Measurements from ENCODE around the gene SLC35G2. TPM values are rescaled to one million over a fixed set of nuclear protein-coding genes. Genes with fewer than 3 reads are reported as not detected.
A peak's percentile ranks its signal among the peaks of the same experiment; 100 is the strongest.
"Not testable (repeated sequence)": the region's sequence is repeated elsewhere in the genome, so short reads cannot be mapped to it uniquely, and the experiment has no call there.

SLC35G2 gene
- total and polyA plus RNA-seq, 4 donors: 13.8 to 36.4 (median 24.4) TPM

DNA sequence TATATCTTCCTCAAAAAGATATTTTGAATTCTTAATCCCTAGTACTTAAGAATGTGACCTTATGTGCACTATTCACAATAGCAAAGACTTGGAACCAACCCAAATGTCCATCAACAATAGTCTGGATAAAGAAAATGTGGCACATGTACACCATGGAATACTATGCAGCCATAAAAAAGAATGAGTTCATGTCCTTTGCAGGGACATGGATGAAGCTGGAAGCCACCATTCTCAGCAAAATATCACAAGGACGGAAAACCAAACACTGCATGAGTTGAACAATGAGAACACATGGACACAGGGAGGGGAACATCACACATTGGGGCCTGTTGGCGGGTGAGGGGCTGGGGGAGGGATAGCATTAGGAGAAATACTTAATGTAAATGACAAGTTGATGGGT, 60.6 kb downstream of the SLC35G2 start:
- not testable (repeated sequence) for H3K9me3 ChIP-seq (ENCODE audit: control insufficient read depth, insufficient read depth, low read length); H3K4me1 ChIP-seq (ENCODE audit: control insufficient read depth, insufficient read depth, low read length); H3K36me3 ChIP-seq (ENCODE audit: control insufficient read depth, insufficient read depth, low read length); H3K27me3 ChIP-seq (ENCODE audit: control insufficient read depth, insufficient read depth, low read length); H3K27ac ChIP-seq (ENCODE audit: low read depth, low read length); H3K4me3 ChIP-seq (ENCODE audit: low read depth, low read length); DNase-seq (ENCODE audit: low read depth in 4 of 6, low spot score in 6 of 6)
- no CpG with 5 or more reads among the region's 2 CpGs for WGBS (ENCODE audit: insufficient coverage)

GRCh38 chr3:136882571-136882970, 63.6 kb downstream of the SLC35G2 start:
- H3K4me1 ChIP-seq (ENCODE audit: control insufficient read depth, insufficient read depth, low read length): no peaks in the 10 kb centered on the region
- H3K9me3 ChIP-seq (ENCODE audit: control insufficient read depth, insufficient read depth, low read length): peaks cover 5% of the 10 kb centered on the region
- H3K27ac ChIP-seq (ENCODE audit: low read depth, low read length): no peak overlapping the region
- no peaks in the 10 kb centered on the region for H3K36me3 ChIP-seq (ENCODE audit: control insufficient read depth, insufficient read depth, low read length)
- no peak overlapping the region for H3K4me3 ChIP-seq (ENCODE audit: low read depth, low read length)
- H3K27me3 ChIP-seq (ENCODE audit: control insufficient read depth, insufficient read depth, low read length): no peaks in the 10 kb centered on the region
- no CpG with 5 or more reads among the region's 1 CpG for WGBS (ENCODE audit: insufficient coverage)
- DNase-seq (ENCODE audit: low read depth in 4 of 6, low spot score in 6 of 6): no peak

DNA sequence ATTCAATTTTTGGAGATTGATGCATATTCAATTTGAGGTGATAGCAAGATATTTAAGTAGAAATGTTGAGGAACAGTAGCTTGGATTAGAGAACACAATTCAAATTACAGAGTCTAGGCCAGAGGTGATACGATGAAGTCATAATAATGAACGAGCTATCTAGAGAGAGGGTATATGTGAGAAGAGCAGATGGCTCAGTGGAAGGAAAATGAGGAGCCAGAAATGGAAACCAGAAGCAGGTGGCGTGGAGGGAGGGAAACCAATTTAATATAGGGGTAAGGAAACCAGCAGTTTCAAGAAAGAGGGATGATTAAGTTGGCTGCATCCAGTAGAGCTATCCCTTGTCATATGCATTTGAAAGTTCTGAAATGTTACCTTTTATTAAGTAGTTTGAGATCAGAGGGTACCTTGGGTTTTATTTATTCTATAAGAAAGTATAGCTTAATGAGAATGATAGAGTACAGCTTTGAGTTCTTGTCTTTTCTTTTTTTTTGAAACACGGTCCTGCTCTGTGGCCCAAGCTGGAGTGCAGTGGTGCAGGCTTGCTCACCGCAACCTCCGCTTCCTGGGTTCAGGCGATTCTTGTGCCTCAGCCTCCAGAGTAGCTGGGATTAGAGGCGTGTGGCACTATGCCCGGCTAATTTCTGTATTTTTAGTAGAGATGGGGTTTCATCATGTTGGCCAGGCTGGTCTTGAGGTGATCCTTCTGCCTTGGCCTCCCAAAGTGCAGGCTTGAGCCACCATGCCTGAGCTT, 65.2 kb downstream of the SLC35G2 start:
- Histone ChIP-seq H3K4me3 (ENCODE audit: low read depth, low read length) (no peak overlapping the region), H3K27me3 (ENCODE audit: control insufficient read depth, insufficient read depth, low read length) (no peaks in the 10 kb centered on the region), H3K4me1 (ENCODE audit: control insufficient read depth, insufficient read depth, low read length) (no peaks in the 10 kb centered on the region), H3K36me3 (ENCODE audit: control insufficient read depth, insufficient read depth, low read length) (no peaks in the 10 kb centered on the region), H3K27ac (ENCODE audit: low read depth, low read length) (no peak overlapping the region), H3K9me3 (ENCODE audit: control insufficient read depth, insufficient read depth, low read length) (peaks cover 1% of the 10 kb centered on the region)
- WGBS (ENCODE audit: insufficient coverage): 91% methylated on average over 8 of the region's 9 CpGs
- DNase-seq (ENCODE audit: low read depth in 4 of 6, low spot score in 6 of 6): peak in 1 of 6 donors; percentile 9

DNA sequence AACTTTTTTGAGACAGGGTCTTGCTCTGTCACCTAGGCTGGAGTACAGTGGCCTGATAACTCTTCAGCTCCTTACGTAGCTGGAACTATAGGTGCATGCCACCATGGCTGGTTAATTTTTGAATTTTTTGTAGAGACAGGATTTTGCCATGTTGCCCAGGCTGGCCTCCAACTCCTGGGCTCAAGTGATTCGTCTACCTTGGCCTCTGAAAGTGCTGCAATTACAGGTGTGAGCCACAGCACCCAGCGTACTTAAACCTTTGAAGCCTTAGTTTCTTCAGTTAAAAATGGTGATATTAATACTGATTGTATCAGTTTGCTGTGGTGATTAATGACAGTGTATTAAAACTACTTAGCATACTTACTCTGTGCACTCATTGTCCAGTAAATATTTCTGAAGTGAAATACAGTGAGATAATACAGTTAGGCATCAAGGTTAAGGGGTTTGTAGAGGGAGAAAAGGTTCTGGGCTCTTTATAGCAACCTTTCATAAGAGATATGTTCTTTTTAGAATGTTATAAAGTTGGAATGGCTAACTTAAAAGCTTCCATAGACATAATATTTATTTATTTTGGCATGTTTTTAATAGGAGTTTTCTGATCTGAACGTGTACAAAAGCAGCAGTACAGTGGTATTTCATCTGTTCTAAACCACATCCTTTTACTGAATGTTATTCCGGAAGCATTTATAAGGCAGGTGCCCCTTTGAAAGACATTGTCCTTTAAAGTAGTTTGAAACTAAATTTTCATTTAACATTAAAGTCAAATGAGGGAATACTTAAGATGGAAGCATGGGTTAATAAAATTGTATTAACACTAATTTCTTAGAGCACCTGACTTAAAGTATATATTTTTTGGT, 66.7 kb downstream of the SLC35G2 start:
- no peak for DNase-seq (ENCODE audit: low read depth in 4 of 6, low spot score in 6 of 6)
- Histone ChIP-seq H3K27ac (ENCODE audit: low read depth, low read length) (no peak overlapping the region), H3K36me3 (ENCODE audit: control insufficient read depth, insufficient read depth, low read length) (peaks cover 4% of the 10 kb centered on the region), H3K27me3 (ENCODE audit: control insufficient read depth, insufficient read depth, low read length) (no peaks in the 10 kb centered on the region), H3K4me1 (ENCODE audit: control insufficient read depth, insufficient read depth, low read length) (no peaks in the 10 kb centered on the region), H3K4me3 (ENCODE audit: low read depth, low read length) (no peak overlapping the region), H3K9me3 (ENCODE audit: control insufficient read depth, insufficient read depth, low read length) (no peaks in the 10 kb centered on the region)
- 79% methylated on average over 2 of the region's 5 CpGs for WGBS (ENCODE audit: insufficient coverage)

DNA sequence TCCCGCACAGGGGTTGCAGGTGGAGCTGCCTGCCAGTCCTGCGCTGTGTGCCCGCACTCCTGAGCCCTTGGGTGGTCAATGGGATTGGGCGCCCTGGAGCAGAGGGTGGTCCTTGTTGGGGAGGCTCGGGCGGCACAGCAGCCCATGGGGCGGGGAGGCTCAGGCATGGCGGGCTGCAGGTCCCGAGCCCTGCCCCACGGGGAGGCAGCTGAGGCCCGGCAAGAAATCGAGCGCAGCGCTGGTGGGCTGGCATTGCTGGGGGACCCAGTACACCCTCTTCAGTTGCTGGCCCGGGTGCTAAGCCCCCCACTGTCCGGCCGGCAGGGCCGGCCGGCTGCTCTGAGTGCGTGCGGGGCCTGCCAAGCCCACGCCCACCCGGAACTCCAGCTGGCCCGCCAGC, 71.0 kb downstream of the SLC35G2 start:
- no peak for DNase-seq (ENCODE audit: low read depth in 4 of 6, low spot score in 6 of 6)
- H3K27me3 ChIP-seq (ENCODE audit: control insufficient read depth, insufficient read depth, low read length): no peaks in the 10 kb centered on the region
- H3K4me1 ChIP-seq (ENCODE audit: control insufficient read depth, insufficient read depth, low read length): no peaks in the 10 kb centered on the region
- H3K27ac ChIP-seq (ENCODE audit: low read depth, low read length): no peak overlapping the region
- H3K36me3 ChIP-seq (ENCODE audit: control insufficient read depth, insufficient read depth, low read length): peaks cover 4% of the 10 kb centered on the region
- no peak overlapping the region for H3K4me3 ChIP-seq (ENCODE audit: low read depth, low read length)
- H3K9me3 ChIP-seq (ENCODE audit: control insufficient read depth, insufficient read depth, low read length): peaks cover 5% of the 10 kb centered on the region
- WGBS (ENCODE audit: insufficient coverage): 84% methylated on average over 21 of the region's 24 CpGs

- peaks cover 4% of the 10 kb centered on the region for H3K36me3 ChIP-seq (ENCODE audit: control insufficient read depth, insufficient read depth, low read length)
- 0% methylated on average over 1 of the region's 2 CpGs for WGBS (ENCODE audit: insufficient coverage)
- no peak overlapping the region for H3K27ac ChIP-seq (ENCODE audit: low read depth, low read length)
- H3K4me3 ChIP-seq (ENCODE audit: low read depth, low read length): no peak overlapping the region
- no peaks in the 10 kb centered on the region for H3K27me3 ChIP-seq (ENCODE audit: control insufficient read depth, insufficient read depth, low read length)
- no peak for DNase-seq (ENCODE audit: low read depth in 4 of 6, low spot score in 6 of 6)
- no peaks in the 10 kb centered on the region for H3K4me1 ChIP-seq (ENCODE audit: control insufficient read depth, insufficient read depth, low read length)
- peaks cover 5% of the 10 kb centered on the region for H3K9me3 ChIP-seq (ENCODE audit: control insufficient read depth, insufficient read depth, low read length)
These were observed 73.3 kb downstream of the SLC35G2 start for GRCh38 chr3:136891934-136892855.

- no peaks in the 10 kb centered on the region for H3K4me1 ChIP-seq (ENCODE audit: control insufficient read depth, insufficient read depth, low read length)
- peaks cover 4% of the 10 kb centered on the region for H3K36me3 ChIP-seq (ENCODE audit: control insufficient read depth, insufficient read depth, low read length)
- peaks cover 5% of the 10 kb centered on the region for H3K9me3 ChIP-seq (ENCODE audit: control insufficient read depth, insufficient read depth, low read length)
- H3K27ac ChIP-seq (ENCODE audit: low read depth, low read length): no peak overlapping the region
- DNase-seq (ENCODE audit: low read depth in 4 of 6, low spot score in 6 of 6): no peak
- WGBS (ENCODE audit: insufficient coverage): 50% methylated on average over 2 of the region's 5 CpGs
- no peak overlapping the region for H3K4me3 ChIP-seq (ENCODE audit: low read depth, low read length)
- H3K27me3 ChIP-seq (ENCODE audit: control insufficient read depth, insufficient read depth, low read length): no peaks in the 10 kb centered on the region
These were observed 75.0 kb downstream of the SLC35G2 start for GRCh38 chr3:136893848-136894443.

DNA sequence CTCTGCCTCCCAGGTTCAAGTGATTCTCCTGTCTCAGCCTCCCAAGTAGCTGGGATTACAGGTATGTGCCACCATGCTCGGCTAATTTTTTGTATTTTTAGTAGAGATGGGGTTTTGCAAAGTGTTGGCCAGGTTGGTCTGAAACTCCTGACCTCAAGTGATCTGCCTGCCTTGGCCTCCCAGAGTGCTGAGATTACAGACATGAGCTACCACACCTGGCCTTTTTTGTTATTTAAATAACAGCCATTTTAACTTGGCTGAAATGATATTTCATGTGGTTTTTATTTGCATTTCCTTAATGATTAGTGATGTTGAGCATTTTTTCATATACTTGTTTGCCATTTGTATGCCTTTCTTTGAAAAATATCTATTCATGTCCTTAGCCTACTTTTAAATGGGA, 78.2 kb downstream of the SLC35G2 start:
- not testable (repeated sequence) for H3K27me3 ChIP-seq (ENCODE audit: control insufficient read depth, insufficient read depth, low read length); H3K4me1 ChIP-seq (ENCODE audit: control insufficient read depth, insufficient read depth, low read length); H3K4me3 ChIP-seq (ENCODE audit: low read depth, low read length); H3K36me3 ChIP-seq (ENCODE audit: control insufficient read depth, insufficient read depth, low read length); H3K27ac ChIP-seq (ENCODE audit: low read depth, low read length); DNase-seq (ENCODE audit: low read depth in 4 of 6, low spot score in 6 of 6); H3K9me3 ChIP-seq (ENCODE audit: control insufficient read depth, insufficient read depth, low read length)
- no CpG with 5 or more reads among the region's 1 CpG for WGBS (ENCODE audit: insufficient coverage)

DNA sequence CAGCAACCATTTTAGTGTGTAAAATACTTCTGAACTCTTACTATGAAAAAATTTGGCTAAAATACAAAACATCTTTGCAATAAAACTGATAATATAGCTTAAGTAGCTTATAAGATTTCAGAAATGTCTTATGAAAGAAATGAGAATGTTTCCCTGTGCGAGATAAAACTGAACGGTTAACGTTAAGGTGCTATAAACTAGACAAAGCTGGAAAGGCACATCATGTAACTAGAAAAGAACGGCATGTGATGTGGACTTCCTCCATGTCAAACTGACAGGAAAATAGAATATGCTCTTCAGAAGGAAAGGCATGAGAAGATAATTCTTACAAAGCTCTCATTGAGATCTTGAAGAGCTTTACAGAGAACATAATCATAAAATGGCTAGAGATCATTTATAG, 79.6 kb downstream of the SLC35G2 start:
- peak in 1 of 6 donors; percentile 6 for DNase-seq (ENCODE audit: low read depth in 4 of 6, low spot score in 6 of 6)
- Histone ChIP-seq H3K36me3 (ENCODE audit: control insufficient read depth, insufficient read depth, low read length) (no peaks in the 10 kb centered on the region), H3K9me3 (ENCODE audit: control insufficient read depth, insufficient read depth, low read length) (peaks cover 3% of the 10 kb centered on the region), H3K4me3 (ENCODE audit: low read depth, low read length) (no peak overlapping the region), H3K27ac (ENCODE audit: low read depth, low read length) (no peak overlapping the region), H3K4me1 (ENCODE audit: control insufficient read depth, insufficient read depth, low read length) (no peaks in the 10 kb centered on the region), H3K27me3 (ENCODE audit: control insufficient read depth, insufficient read depth, low read length) (no peaks in the 10 kb centered on the region)
- 90% methylated on average over 3 of the region's 4 CpGs for WGBS (ENCODE audit: insufficient coverage)

All from spinal cord (tissue), 10 donors.